Muscle of leg (tissue), 11 donors: ENCODE results near the gene SELENOW. TPM values are rescaled to one million over a fixed set of nuclear protein-coding genes. Genes with fewer than 3 reads are reported as not detected.

Source experiments
- DNase-seq: peaks from one replicate; pipeline ENCODE4 v3.0.0; 2013
- H3K27ac ChIP-seq: one replicate; pipeline ENCODE4 v1.5.1; 2013; ENCODE audit warnings: mild to moderate bottlenecking, low read length, control low read depth
- H3K27me3 ChIP-seq: one replicate; pipeline ENCODE4 v1.6.1; 2013; ENCODE audit warnings: low read length; ENCODE audit not compliant: control insufficient read depth, insufficient read depth
- H3K36me3 ChIP-seq: one replicate; pipeline ENCODE4 v1.6.1; 2013; ENCODE audit warnings: low read length; ENCODE audit not compliant: control insufficient read depth, insufficient read depth
- H3K4me1 ChIP-seq: one replicate; pipeline ENCODE4 v1.6.1; 2013; ENCODE audit warnings: low read length; ENCODE audit not compliant: control insufficient read depth, insufficient read depth
- H3K4me3 ChIP-seq: one replicate; pipeline ENCODE4 v1.5.1; 2013; ENCODE audit warnings: low read length, control low read depth
- H3K9me3 ChIP-seq: replicated peaks from 2 replicates; pipeline ENCODE4 v1.6.1; 2013; ENCODE audit warnings: low read depth, low read length; ENCODE audit not compliant: control insufficient read depth
- WGBS: methylation state at CpG from one replicate; pipeline ENCODE4 v1.1.5; 2013; ENCODE audit warnings: missing lambda C conversion rate; ENCODE audit not compliant: insufficient coverage; 5-methylcytosine and 5-hydroxymethylcytosine counted together
- polyA plus RNA-seq, 8 donors: library from polyadenylated mRNA; unstranded; fragments of 120-200 nt; gene quantifications; one replicate each; pipeline versions ENCODE4 v1.2.1 to v1.2.3, GENCODE V29; 2013; ENCODE audit warnings: inconsistent platforms in 1 of 8, low replicate concordance in 1 of 8; ENCODE audit not compliant: insufficient read length in 8 of 8, insufficient read depth in 1 of 8
- total RNA-seq: library from RNA; stranded (reverse); fragments of 120-200 nt; gene quantifications from one replicate; pipeline ENCODE4 v1.2.4, GENCODE V29; 2013

SELENOW gene
- total and polyA plus RNA-seq, 9 donors: 688 to 1,360 (median 886) TPM

- peaks cover 82% of the 10 kb centered on the region for H3K36me3 ChIP-seq
- H3K27me3 ChIP-seq: no peaks in the 10 kb centered on the region
- H3K9me3 ChIP-seq: no peaks in the 10 kb centered on the region
- DNase-seq: no peak
- H3K27ac ChIP-seq: no peak overlapping the region
- H3K4me3 ChIP-seq: no peak overlapping the region
- H3K4me1 ChIP-seq: no peaks in the 10 kb centered on the region
- 95% methylated on average over 31 of the region's 36 CpGs for WGBS
Measured at GRCh38 chr19:47755065-47755761, 23.3 kb upstream of the SELENOW start.

DNA sequence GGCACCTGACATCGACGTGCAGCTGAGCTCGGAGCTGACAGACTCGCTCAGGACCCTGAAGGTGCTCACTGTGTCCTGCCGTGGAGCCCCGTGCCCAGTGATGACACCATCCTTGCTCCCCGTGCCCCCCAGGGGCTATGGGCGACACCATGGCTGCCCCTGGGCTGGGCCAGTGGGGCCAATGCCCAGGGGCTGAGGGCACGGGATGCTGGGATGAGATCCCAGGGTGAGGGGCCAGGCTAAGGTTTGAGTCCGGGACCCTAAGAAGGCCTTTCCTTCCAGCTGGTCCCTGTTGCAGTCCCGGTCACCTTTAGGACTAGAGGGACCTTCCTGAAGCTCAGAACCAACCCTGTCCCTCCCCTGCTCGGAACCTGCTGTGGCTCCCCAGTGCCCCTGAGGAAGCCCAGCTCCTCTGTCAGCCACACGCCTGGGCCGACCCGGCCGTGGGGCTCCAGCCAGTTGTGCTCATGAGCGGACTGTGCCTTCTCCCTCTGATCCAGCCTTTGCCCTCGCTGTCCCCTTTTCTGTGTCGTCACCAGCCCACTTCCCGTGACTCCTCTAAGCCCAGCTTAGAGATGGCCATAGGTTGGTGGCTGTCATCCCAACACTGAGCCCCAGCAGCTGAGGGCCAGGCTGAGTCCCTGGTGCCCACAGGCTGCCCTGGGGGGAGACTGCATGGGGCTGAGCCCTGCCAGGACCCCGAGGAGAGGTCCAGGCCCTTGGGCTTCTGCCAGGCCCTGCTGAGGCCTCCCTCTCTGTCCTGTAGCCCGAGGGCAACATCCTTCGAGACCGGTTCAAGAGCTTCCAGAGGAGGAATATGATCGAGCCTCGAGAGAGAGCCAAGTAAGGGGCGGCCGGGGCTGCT, 22.5 kb upstream of the SELENOW start:
- Histone ChIP-seq H3K27ac (no peak overlapping the region), H3K27me3 (no peaks in the 10 kb centered on the region), H3K4me1 (no peaks in the 10 kb centered on the region), H3K36me3 (peaks cover 75% of the 10 kb centered on the region), H3K9me3 (no peaks in the 10 kb centered on the region), H3K4me3 (no peak overlapping the region)
- WGBS: 90% methylated on average over 28 of the region's 28 CpGs
- no peak for DNase-seq

GRCh38 chr19:47756627-47756929, 21.9 kb upstream of the SELENOW start:
- 96% methylated on average over 11 of the region's 12 CpGs for WGBS
- H3K36me3 ChIP-seq: peaks cover 69% of the 10 kb centered on the region
- DNase-seq: no peak

DNA sequence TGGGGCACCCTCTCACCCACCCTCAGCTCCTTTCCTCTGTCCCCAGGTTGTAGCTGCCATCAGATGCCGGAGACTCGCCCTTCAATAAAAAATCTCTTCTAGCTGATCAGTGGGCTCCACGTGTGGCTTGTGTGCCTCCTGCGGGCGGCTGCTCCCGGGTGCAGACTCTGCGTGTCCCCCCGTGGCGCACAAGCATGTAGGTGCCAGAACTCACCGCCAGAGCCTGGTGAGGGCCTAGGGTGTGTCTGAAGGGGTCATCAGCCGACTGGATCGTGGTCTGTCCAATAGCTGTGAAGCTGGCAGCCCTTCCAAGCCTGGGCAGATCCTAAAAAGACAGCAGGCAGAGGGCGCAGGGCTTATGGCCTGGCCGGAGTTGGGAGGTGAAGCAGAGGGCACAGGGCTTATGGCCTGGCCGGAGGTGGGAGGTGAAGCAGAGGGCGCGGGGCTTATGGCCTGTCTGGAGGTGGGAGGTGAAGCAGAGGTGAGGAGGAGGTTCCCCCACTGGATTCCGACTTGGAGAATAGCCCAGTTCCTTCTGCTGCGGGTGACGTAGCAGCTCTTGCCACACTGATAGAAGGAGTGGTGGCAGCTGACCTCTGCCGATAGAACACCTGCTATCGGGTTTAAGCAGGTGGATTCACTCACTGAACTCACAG, 21.4 kb upstream of the SELENOW start:
- Histone ChIP-seq H3K27ac (no peak overlapping the region), H3K4me1 (no peaks in the 10 kb centered on the region), H3K9me3 (no peaks in the 10 kb centered on the region), H3K36me3 (peaks cover 66% of the 10 kb centered on the region), H3K27me3 (no peaks in the 10 kb centered on the region), H3K4me3 (no peak overlapping the region)
- DNase-seq: no peak
- 89% methylated on average over 20 of the region's 22 CpGs for WGBS

More at GRCh38 chr19:47756627-47756929, 21.9 kb upstream of the SELENOW start:
- Histone ChIP-seq H3K9me3 (no peaks in the 10 kb centered on the region), H3K27me3 (no peaks in the 10 kb centered on the region), H3K4me1 (no peaks in the 10 kb centered on the region), H3K27ac (no peak overlapping the region), H3K4me3 (no peak overlapping the region)

DNA sequence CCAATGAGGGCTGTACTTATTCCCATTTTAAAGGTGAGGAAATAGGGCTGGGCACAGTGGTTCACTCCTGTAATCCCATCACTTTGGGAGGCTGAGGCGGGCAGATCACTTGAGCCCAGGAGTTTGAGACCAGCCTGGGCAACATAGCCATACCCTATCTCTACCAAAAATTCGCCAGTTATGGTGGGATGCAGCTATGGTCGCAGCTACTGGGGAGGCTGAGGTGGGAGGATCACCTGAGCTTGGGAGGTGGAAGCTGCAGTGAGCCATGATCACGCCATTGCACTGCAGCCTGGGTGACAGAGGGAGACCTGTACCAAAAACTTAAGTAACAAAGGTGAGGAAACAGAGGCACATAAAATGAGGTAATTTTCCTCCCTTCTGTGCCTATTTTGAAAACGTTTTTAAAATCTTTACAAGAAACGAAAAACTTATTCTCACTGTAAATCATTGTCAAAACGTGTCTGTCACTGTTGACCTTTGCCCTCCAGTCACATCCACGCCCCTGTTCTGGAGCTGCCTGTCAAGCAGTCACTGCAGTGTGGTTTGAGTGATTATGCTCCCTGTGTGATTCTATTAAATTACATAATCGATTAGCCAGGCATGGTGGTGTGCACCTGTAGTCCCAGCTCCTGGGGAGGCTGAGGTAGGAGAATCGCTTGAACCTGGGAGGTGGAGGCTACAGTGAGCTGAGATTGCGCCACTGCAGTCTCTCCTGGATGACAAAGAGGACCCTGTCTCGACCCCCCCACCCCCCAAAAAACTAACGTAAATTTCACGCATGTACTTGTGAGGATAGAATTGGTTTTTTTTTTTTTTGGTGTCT, 20.7 kb upstream of the SELENOW start:
- 100% methylated on average over 1 of the region's 14 CpGs for WGBS
- H3K4me3 ChIP-seq: no peak overlapping the region
- H3K4me1 ChIP-seq: no peaks in the 10 kb centered on the region
- no peaks in the 10 kb centered on the region for H3K27me3 ChIP-seq
- no peaks in the 10 kb centered on the region for H3K9me3 ChIP-seq
- peaks cover 58% of the 10 kb centered on the region for H3K36me3 ChIP-seq
- H3K27ac ChIP-seq: no peak overlapping the region
- no peak for DNase-seq

- Histone ChIP-seq H3K4me3 (no peak overlapping the region), H3K27ac (no peak overlapping the region), H3K4me1 (no peaks in the 10 kb centered on the region), H3K36me3 (peaks cover 53% of the 10 kb centered on the region), H3K27me3 (no peaks in the 10 kb centered on the region), H3K9me3 (no peaks in the 10 kb centered on the region)
- WGBS: 91% methylated on average over 4 of the region's 5 CpGs
- no peak for DNase-seq
Measured at GRCh38 chr19:47758443-47758804, 20.1 kb upstream of the SELENOW start.

- Histone ChIP-seq H3K36me3 (peaks cover 35% of the 10 kb centered on the region), H3K9me3 (no peaks in the 10 kb centered on the region), H3K27ac (no peak overlapping the region), H3K4me3 (no peak overlapping the region), H3K4me1 (peaks cover 3% of the 10 kb centered on the region), H3K27me3 (no peaks in the 10 kb centered on the region)
- DNase-seq: no peak
- WGBS: 77% methylated on average over 4 of the region's 5 CpGs
Measured at GRCh38 chr19:47760632-47760999, 17.9 kb upstream of the SELENOW start.

DNA sequence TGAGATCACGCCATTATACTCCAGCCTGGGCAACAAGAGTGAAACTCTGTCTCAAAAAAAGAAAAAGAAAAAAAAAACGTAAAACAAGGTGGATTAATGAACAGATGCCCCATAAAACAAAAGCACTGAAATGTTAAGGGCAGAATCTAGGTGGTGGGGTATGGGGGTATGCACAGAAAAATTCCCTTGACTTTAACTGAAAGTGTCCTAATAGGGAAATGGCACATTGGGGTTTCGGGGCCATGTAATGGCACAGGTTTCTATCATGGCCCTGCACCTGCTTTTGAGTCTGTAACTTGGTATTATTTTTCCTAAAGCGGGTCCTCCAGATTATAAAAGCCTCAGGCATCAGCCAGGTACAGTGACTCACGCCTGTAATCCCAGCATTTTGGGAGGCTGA, 16.9 kb upstream of the SELENOW start:
- Histone ChIP-seq H3K4me3 (no peak overlapping the region), H3K9me3 (no peaks in the 10 kb centered on the region), H3K27ac (no peak overlapping the region), H3K27me3 (no peaks in the 10 kb centered on the region), H3K36me3 (peaks cover 26% of the 10 kb centered on the region), H3K4me1 (peaks cover 9% of the 10 kb centered on the region)
- 83% methylated on average over 1 of the region's 5 CpGs for WGBS
- no peak for DNase-seq

DNA sequence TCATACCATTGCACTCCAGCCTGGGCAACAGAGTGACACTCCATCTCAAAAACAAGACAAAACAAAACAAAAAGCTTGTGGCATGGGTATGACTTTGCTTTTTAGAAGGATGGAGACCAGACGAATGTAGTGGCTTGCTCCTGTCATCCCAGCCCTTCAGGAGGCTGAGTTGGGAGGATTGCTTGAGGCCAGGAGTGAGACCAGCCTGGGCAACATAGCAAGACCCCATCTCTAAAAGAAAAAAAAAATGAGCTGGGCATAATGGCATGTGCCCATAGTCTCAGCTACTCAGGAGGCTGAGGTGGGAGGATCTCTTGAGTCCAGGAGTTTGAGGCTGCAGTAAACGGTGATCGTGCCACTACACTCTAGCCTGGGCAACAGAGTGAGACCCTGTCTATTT, 16.4 kb upstream of the SELENOW start:
- Histone ChIP-seq H3K4me3 (no peak overlapping the region), H3K36me3 (peaks cover 20% of the 10 kb centered on the region), H3K9me3 (no peaks in the 10 kb centered on the region), H3K4me1 (peaks cover 9% of the 10 kb centered on the region), H3K27ac (no peak overlapping the region), H3K27me3 (no peaks in the 10 kb centered on the region)
- WGBS: 90% methylated on average over 2 of the region's 3 CpGs
- DNase-seq: no peak
